ENCODE measurements around the gene NHP2. TPM values are rescaled to one million over a fixed set of nuclear protein-coding genes. Genes with fewer than 3 reads are reported as not detected.

The NHP2 gene
- total RNA-seq: 383 and 414 TPM in 2 replicates

GRCh38 chr5:178153530-178154340 is at the start of gene NHP2:
Gene NHP2 (minus strand): TSS chr5:178153885. CDS start chr5:178153817, 68 bp downstream.

DNA sequence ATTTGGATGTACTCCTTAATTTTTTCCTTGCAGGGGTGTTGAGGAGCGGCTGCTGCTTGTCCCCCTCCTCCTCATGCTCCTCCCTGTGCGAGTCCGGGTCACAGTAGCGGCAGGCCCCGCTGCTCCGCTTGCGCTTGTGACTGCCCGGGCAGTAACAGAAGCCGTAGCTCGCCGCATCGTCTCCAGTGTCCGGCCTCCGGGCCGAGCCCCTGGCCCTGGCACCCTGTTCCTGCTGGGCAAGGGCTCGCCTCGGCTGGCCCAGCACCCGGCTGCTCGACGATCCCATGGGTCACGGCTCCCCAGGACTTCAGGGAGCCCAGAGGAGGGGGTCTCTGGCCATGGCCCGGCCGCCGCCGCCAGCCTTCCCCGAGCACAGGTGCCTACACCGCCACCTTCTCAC is 33.3 kb upstream of the NHP2 start, which contains the start of gene GMCL2:
Gene GMCL2 (minus strand): TSS at position 358 of the 400 bp plus-strand sequence. CDS start 72 bp downstream, at position 286.

DNA sequence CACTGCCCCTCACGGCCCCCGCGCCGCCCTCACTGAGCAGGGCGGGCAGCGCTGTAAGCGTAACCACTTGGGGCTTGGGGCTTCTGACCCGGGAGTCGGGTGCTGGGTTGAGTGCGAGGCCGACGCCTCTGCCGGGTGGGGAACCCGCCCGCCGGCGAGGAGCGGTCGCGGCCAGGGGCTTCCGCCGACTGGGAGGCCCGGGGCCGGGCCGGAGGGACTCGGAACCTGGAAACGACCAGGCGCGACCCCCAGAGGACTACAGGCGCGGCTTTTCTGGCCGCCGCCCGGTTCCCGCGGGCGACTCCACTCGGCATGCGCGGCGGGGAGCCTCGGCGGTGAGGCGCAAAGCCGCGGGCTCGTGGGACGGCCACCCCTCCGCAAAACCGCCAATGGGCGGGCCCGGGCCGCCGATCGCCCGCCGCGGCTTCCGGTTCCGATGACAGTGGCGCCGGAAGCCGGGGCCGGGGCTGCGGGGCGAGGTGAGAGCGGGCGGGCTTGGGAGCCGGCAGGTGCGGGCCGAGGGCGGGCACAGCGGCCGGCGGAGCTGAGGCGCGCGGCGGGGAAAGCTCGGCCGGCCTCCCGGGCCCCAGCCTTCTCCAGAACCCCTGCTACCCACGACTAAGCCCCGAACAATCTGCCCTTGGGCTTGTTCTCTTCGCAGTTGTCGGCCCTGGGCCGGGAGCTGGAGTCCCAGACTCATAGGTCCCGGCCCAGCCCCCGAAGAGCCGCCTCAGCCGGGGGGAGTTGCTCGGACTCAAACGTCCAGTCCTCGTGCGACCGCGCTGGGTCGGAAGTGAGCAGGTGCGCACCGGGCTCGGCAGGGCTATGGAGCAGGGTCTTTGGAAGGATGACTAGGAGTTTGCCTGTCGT is 22.9 kb downstream of the NHP2 start, which contains the start of gene RMND5B:
Gene RMND5B (plus strand): TSS at position 439 of the 870 bp plus-strand sequence. CDS start 7,106 bp downstream, outside the sequence.

GRCh38 chr5:178113141-178113787 is 40.4 kb downstream of the NHP2 start, which contains the start of gene N4BP3:
Gene N4BP3 (plus strand): TSS chr5:178113532. CDS start chr5:178119584, 6,052 bp downstream.

Other genes starting within 250 kb of the NHP2 start
- not detected in 2 replicates for gene PROP1, start 157.6 kb downstream of the NHP2 start, total RNA-seq
- 3.0 and 3.6 TPM in 2 replicates for gene N4BP3, start 40.4 kb downstream of the NHP2 start, total RNA-seq
- 20.9 and 21.9 TPM in 2 replicates for gene RMND5B, start 22.9 kb downstream of the NHP2 start, total RNA-seq
- not detected in 2 replicates for gene GMCL2, start 33.5 kb upstream of the NHP2 start, total RNA-seq
- 135 and 145 TPM in 2 replicates for gene HNRNPAB, start 50.6 kb upstream of the NHP2 start, total RNA-seq
- 6.6 and 10.7 TPM in 2 replicates for gene PHYKPL, start 78.9 kb upstream of the NHP2 start, total RNA-seq

Measured in airway epithelial cell (primary cell).